Measurements from ENCODE around the gene MYBPH. TPM values are rescaled to one million over a fixed set of nuclear protein-coding genes. Genes with fewer than 3 reads are reported as not detected.

MYBPH gene
- total RNA-seq, 6 experiments from 2014 or later = 0.12 TPM; not detected in 5

DNA sequence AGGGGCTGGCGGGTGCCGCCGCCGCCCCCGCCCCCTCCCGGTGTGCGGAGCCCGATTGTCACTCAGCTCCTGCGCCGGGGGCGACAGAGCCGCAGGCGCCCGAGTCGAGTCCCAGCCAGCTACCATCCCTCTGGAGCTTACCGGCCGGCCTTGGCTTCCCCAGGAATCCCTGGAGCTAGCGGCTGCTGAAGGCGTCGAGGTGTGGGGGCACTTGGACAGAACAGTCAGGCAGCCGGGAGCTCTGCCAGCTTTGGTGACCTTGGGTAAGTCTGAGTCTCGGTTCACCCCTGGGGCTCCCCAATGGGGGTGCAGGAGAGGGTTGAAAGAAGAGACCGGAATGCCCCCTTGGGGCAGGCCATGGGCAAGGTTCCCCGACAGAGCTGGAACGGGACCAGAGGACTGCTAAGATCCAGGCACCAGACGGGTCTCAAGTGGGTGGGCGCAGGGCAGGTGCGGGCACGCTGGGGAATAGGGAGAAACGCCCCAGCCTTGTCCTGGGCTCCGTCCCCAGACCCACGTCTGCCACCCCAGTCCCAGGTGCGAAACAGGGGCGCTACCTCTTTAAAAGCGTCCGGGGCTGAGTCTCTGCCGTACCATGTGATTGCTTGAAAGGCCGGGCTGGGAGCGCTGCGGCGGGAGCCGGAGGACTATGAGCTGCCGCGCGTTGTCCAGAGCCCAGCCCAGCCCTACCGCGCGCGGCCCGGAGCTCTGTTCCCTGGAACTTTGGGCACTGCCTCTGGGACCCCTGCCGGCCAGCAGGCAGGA is 47.8 kb downstream of the MYBPH start, which contains the start of gene ADORA1:
TSS of gene ADORA1 (plus strand) at position 61 of the 765 bp plus-strand sequence. CDS start 1,116 bp downstream, outside the sequence.
- Histone ChIP-seq H3K36me3 (no peaks in the 10 kb centered on the region), H3K4me1 (peaks cover 0 to 13% (median 2%) of the 10 kb centered on the region in 4 donors), H3K27ac (no peak within 1 kb of the TSS), H3K27me3 (peaks cover 0 to 5% of the 10 kb centered on the region in 2 donors), H3K9me3 (no peaks in the 10 kb centered on the region), H3K4me3 (peak within 1 kb of the TSS; percentile 12 to 47 (median 23))
- intact Hi-C loops (cut with DNase I) = no loop called here
- ATAC-seq = peak; percentile 81 to 92 (median 88)
- WGBS (ENCODE audit: insufficient coverage, low coverage, low lambda C conversion rate, missing lambda C conversion rate) = 0% methylated on average over 9 of the region's 51 CpGs
- TF ChIP-seq POLR2A (IDR thresholded peaks at IDR 0.05) = no peak
- TF ChIP-seq, protein P1, sequence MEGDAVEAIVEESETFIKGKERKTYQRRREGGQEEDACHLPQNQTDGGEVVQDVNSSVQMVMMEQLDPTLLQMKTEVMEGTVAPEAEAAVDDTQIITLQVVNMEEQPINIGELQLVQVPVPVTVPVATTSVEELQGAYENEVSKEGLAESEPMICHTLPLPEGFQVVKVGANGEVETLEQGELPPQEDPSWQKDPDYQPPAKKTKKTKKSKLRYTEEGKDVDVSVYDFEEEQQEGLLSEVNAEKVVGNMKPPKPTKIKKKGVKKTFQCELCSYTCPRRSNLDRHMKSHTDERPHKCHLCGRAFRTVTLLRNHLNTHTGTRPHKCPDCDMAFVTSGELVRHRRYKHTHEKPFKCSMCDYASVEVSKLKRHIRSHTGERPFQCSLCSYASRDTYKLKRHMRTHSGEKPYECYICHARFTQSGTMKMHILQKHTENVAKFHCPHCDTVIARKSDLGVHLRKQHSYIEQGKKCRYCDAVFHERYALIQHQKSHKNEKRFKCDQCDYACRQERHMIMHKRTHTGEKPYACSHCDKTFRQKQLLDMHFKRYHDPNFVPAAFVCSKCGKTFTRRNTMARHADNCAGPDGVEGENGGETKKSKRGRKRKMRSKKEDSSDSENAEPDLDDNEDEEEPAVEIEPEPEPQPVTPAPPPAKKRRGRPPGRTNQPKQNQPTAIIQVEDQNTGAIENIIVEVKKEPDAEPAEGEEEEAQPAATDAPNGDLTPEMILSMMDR (IDR thresholded peaks at IDR 0.05) = no peak
- peak; percentile 66 to 81 (median 73) for DNase-seq

DNA sequence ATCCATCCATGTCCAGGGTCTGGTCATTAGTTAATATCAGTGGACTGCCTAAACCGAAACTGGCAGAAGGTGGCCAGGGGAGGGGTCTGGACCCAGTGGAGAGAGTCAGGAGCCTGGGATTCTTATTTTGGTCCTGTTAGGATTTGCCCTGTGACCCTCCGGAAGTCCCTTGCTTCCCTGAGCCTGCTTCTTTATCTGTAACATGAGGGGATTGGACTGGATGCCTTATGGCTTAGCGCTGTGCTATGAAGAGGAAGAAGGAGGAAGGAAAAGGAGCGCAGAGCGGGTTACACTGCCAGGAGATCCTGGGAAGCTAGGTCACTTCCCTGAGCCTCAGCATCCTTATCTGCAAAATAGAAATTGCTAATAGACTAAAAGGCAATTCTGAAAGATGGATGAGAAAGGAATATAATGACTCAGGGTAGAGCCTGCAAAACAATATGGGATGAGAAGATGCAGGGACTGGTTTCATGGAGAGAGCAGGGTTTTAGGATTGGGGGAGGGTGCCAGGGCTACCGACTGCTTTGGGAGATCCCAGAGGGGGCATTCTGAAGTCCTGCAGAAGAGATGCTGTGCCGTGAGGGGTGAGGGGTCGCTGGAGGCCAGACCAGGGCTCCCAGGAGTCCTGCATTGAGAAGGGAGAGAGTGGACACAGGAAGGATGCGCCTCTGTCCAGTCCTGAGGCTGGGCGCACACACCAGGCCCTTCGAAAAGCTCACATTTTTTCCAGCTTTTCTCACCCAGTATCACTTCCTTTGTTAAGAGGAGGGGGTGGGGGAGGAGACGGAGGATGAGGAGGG is 48.6 kb downstream of the MYBPH start:
- 13% methylated on average over 9 of the region's 12 CpGs for WGBS (ENCODE audit: insufficient coverage, low coverage, low lambda C conversion rate, missing lambda C conversion rate)
- peaks cover 0 to 5% of the 10 kb centered on the region in 2 donors for H3K27me3 ChIP-seq
- peaks cover 0 to 13% (median 2%) of the 10 kb centered on the region in 4 donors for H3K4me1 ChIP-seq
- no peak overlapping the region for H3K27ac ChIP-seq
- H3K4me3 ChIP-seq = no peak overlapping the region
- ATAC-seq (peak in 3 of 4 donors; percentile 16 to 38 (median 17)), DNase-seq (no peak)
- no peaks in the 10 kb centered on the region for H3K36me3 ChIP-seq
- H3K9me3 ChIP-seq = no peaks in the 10 kb centered on the region
- intact Hi-C loops (cut with DNase I) = no loop called here
- TF ChIP-seq, protein P1 (IDR thresholded peaks at IDR 0.05) = no peak
- TF ChIP-seq POLR2A (IDR thresholded peaks at IDR 0.05) = no peak

DNA sequence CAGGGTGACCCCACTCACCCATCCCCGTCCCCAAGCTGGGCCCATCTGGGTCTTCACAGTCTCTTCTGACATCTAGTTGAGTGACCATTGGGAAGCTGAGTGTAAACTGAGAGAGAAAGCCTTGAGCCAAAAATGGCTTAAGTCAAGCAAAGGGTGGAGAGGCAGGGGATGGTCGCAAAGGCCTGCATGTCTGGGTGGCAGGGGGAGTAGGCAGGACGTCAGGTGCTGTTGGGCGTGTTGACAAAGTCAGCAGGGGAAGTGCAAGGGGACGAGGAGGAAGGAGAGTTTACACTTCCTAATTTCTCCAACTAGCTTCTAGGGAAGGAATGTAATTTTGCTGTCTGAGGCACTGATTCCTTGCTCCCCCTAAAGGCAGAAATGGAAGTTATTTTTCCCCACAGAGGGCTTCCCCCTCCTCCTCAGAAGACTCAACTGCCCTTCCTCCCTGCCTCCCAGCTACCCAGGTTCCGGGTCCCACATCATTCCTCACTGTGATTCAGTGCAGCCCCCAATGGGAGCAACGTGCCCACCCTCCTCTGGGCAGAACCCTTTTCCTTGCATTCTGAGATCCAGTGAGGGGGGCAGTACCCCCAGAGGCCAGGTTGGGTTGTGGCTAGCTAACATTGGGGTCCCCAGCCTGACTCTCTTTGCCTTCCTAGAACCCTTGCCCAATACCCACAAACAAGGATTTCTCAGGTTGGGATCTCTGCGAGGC is 49.3 kb downstream of the MYBPH start:
- ATAC-seq = peak in 3 of 4 donors; percentile 4 to 41 (median 32)

More for the DNA sequence above, 49.3 kb downstream of the MYBPH start:
- no peak overlapping the region for H3K4me3 ChIP-seq
- TF ChIP-seq POLR2A (IDR thresholded peaks at IDR 0.05) = no peak
- TF ChIP-seq, protein P1 (IDR thresholded peaks at IDR 0.05) = peak; percentile 19 to 40 (median 26)
- no peaks in the 10 kb centered on the region for H3K36me3 ChIP-seq
- peaks cover 0 to 13% (median 2%) of the 10 kb centered on the region in 4 donors for H3K4me1 ChIP-seq
- H3K27ac ChIP-seq = no peak overlapping the region
- no peaks in the 10 kb centered on the region for H3K9me3 ChIP-seq
- peaks cover 0 to 5% of the 10 kb centered on the region in 2 donors for H3K27me3 ChIP-seq
- WGBS (ENCODE audit: insufficient coverage, low coverage, low lambda C conversion rate, missing lambda C conversion rate) = 23% methylated on average over 8 of the region's 8 CpGs
- DNase-seq = no peak
- intact Hi-C loops (cut with DNase I) = no loop called here

Data from right lobe of liver (tissue), 6 donors.